ENCODE results near the gene ACTN3.
"Not testable (repeated sequence)": the region's sequence is repeated elsewhere in the genome, so short reads cannot be mapped to it uniquely, and the experiment has no call there.

ACTN3 gene

DNA sequence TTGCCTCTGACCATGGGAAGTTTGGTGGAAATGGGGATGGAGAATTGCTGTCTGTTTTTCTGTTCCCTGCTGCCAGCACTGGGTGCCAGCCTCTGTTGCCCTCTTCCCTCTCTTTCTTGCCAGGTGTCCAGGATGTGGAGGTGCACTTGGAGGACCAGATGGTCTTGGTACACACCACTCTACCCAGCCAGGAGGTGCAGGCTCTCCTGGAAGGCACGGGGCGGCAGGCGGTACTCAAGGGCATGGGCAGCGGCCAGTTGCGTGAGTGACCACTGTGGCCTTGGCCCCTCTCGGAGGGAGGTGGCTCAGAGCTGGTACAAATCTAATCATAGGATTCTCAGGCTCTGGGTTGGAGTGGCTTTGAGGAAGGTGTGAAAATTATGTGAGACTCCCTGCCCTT, 52.3 kb downstream of the ACTN3 start:
- DNase-seq (ENCODE audit: low read depth in 2 of 2), result no peak

DNA sequence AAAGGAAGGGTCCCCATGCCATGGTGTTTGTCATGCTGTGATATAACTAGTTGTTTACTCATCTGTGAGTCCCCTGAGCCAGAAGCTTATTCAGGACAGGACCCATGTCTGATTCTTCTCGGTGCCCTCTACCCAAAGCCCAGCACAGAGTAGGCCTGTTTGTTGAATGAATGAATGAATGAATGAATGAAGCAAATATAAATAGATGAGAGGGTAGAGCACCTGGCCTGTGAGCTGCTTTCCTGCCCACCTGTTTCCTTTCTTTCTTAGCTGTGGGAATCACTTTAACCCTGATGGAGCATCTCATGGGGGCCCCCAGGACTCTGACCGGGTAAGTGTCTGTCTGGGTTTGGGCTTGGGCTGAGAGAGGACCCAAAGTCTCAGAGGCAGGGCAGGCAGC, 53.5 kb downstream of the ACTN3 start:
- no peak for DNase-seq (ENCODE audit: low read depth in 2 of 2)

GRCh38 chr11:66600631-66601233, 54.0 kb downstream of the ACTN3 start:
- DNase-seq (ENCODE audit: low read depth in 2 of 2), result no peak

- DNase-seq (ENCODE audit: low read depth in 2 of 2), result no peak
These were observed 56.4 kb downstream of the ACTN3 start for GRCh38 chr11:66603072-66603471.

DNA sequence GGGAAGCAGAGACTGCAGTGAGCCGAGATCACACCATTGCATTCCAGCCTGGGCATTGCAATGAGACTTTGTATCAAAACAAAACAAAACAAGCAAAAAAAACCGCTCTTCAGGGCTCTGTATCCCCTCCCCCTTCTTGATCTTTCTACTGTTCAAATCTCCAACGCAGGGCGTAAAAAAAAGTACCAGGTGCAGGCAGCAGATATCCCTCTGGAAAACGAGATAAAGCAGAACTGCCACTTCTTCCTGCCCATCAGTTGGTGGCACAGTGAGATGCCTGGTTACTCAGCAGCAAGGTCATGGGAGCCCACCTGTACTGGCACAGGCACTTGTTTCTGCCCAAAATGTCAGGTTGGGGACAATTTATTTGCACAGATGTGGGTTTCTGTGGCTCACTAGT, 57.5 kb downstream of the ACTN3 start:
- DNase-seq (ENCODE audit: low read depth in 2 of 2), result no peak

GRCh38 chr11:66606608-66607007, 59.9 kb downstream of the ACTN3 start:
- not testable (repeated sequence) for DNase-seq (ENCODE audit: low read depth in 2 of 2)

DNA sequence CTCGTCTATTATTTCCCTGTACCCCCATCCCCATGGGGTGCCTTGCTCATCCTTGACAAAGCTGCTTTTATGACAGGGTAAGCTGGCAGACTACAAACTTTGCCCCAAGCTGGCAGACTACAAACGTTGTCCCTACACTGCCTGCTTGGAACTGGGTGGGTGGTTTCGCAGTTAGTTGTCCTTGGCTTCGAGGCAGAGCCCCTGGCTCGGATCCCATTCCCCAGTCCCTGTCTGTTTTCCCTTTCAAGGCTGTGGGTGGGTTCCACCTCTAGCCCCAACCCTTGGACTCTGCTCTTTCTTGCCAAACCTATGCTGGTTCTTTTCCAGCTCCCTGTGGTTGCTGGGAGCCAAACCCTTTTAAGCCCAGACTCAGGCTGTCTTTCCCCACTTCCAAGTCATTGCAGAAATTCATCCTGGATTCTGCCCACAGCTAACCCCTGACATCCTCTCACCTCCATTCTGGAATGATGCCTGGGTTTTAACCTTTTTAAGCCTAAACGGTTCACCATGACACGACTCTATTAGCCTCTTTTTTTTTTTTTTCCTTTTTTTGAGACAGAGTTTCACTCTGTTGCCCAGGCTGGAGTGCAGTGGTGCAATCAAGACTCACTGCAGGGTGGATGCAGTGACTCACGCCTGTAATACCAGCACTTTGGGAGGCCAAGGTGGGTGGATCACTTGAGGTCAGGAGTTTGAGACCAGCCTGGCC, 60.6 kb downstream of the ACTN3 start:
- DNase-seq (ENCODE audit: low read depth in 2 of 2), result no peak

DNA sequence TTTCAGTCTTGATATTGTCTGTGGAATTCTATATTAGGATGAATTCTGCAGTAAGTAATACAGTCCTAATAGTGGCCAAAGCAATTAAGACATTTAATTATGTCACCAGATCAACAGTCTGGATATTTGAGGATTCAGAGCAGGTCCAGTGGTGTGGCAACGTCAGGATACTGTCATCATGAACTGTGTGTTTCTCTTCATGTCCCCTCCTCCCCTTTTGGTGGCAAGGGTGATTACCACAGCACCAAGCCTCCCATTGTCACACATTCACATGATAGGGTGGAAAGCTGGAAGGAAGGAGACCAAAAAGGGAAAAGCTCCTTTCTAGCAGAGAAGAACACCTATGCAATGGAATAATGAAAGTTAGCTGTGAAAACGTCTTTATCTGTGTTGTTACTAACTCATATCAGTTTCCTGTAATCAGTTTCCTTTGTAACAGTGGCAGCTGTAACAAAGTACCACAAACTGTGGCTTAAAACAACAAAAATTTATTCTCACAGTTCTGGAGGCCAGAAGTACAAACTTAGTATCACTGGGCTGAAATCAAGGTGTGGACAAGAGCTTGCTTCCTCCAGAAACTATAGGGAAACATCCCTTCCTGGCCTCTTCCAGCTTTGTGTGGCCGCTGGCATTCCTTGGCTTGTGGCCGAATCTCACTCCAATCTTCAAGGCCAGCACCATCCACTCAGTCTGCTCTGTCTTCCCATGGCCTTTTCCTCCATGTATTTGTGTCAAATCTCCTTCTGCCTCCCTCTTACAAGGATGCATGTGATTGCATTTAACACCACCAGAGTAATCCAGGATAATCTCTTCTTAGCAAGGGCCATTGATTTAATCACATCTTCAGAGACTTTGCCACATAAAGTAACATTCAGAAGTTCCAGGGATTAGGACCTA, 63.3 kb downstream of the ACTN3 start:
- no peak for DNase-seq (ENCODE audit: low read depth in 2 of 2)

- DNase-seq (ENCODE audit: low read depth in 2 of 2), result no peak
These were observed 65.8 kb downstream of the ACTN3 start for GRCh38 chr11:66612458-66612857.

All from stimulated activated CD8-positive, alpha-beta memory T cell treated with anti-CD3 and anti-CD28 coated beads, Interleukin-2, amount 100 ng/mL, for 48 hours (primary cell).